Ovary (tissue), 3 donors: ENCODE results near the gene PRDX2.

Source experiments
- CTCF ChIP-seq, 3 donors: fragments of 450-650 bp in 2 of 3; fragments of 200-600 bp in 1 of 3; IDR thresholded peaks; one replicate each; pipeline versions ENCODE4 v1.5.1 to v1.8.0; 2016 to 2022; ENCODE audit warnings: antibody characterized with exemption in 3 of 3, mild to moderate bottlenecking in 1 of 3
- EP300 ChIP-seq: sonication (generic); formaldehyde crosslinking; IDR thresholded peaks from one replicate; pipeline ENCODE4 v1.6.1; 2017; ENCODE audit warnings: antibody characterized with exemption
- POLR2A ChIP-seq: fragments of 450-650 bp; IDR thresholded peaks from one replicate; pipeline ENCODE4 v1.6.1; 2017; ENCODE audit warnings: antibody characterized with exemption, mild to moderate bottlenecking, moderate library complexity
- donor health status: DM: no; HTN: no; CAD: no.

- TF ChIP-seq CTCF (IDR thresholded peaks at IDR 0.05) (no peak), EP300 (no peak), POLR2A (no peak)
These were observed 28.0 kb downstream of the PRDX2 start for GRCh38 chr19:12773571-12773970.
